Liver (tissue), 3 donors: ENCODE measurements around the gene STK11.

ENCODE experiments used
- FOXA1 ChIP-seq: IDR thresholded peaks from 2 replicates; pipeline ENCODE4 v1.6.1; 2016; ENCODE audit warnings: antibody characterized with exemption
- GABPA ChIP-seq, 2 donors: IDR thresholded peaks in 1 of 2; conservative IDR thresholded peaks in 1 of 2; 2 replicates each; pipeline ENCODE4 v1.6.1; 2016; ENCODE audit warnings: antibody characterized with exemption in 2 of 2, mild to moderate bottlenecking in 1 of 2, moderate library complexity in 1 of 2
- HNF4A ChIP-seq, 2 donors: conservative IDR thresholded peaks; 2 replicates each; pipeline ENCODE4 v1.6.1; 2016; ENCODE audit warnings: antibody characterized with exemption in 2 of 2, mild to moderate bottlenecking in 2 of 2
- JUND ChIP-seq, 2 donors: IDR thresholded peaks; 2 replicates each; pipeline ENCODE4 v1.6.1; 2016; ENCODE audit warnings: antibody characterized with exemption in 2 of 2
- MAX ChIP-seq: IDR thresholded peaks from 2 replicates; pipeline ENCODE4 v1.6.1; 2016; ENCODE audit warnings: antibody characterized with exemption
- RAD21 ChIP-seq, 2 donors: IDR thresholded peaks; 2 replicates each; pipeline ENCODE4 v1.6.1; 2016; ENCODE audit warnings: antibody characterized with exemption in 2 of 2, mild to moderate bottlenecking in 2 of 2
- SP1 ChIP-seq: IDR thresholded peaks from 2 replicates; pipeline ENCODE4 v1.6.1; 2018; ENCODE audit warnings: antibody characterized with exemption, mild to moderate bottlenecking
- TAF1 ChIP-seq: conservative IDR thresholded peaks from 2 replicates; pipeline ENCODE4 v1.6.1; 2016; ENCODE audit warnings: antibody characterized with exemption, mild to moderate bottlenecking
- ZBTB33 ChIP-seq: IDR thresholded peaks from 2 replicates; pipeline ENCODE4 v1.6.1; 2016; ENCODE audit warnings: antibody characterized with exemption
- TF ChIP-seq, protein P1 (sequence below): fragments of 150-350 bp; IDR thresholded peaks from 2 replicates; pipeline ENCODE4 v1.5.1; 2017; ENCODE audit warnings: improper control_type of control experiment, low read depth, low read length; ENCODE audit not compliant: missing input control
- TF ChIP-seq, protein P2 (sequence below): IDR thresholded peaks from 2 replicates; pipeline ENCODE4 v1.6.1; 2016; ENCODE audit warnings: antibody characterized with exemption, mild to moderate bottlenecking
- donor health status: healthy.
- donor health status: healthy.

- no peak for TF ChIP-seq JUND (IDR thresholded peaks at IDR 0.05)
- TF ChIP-seq, protein P1, sequence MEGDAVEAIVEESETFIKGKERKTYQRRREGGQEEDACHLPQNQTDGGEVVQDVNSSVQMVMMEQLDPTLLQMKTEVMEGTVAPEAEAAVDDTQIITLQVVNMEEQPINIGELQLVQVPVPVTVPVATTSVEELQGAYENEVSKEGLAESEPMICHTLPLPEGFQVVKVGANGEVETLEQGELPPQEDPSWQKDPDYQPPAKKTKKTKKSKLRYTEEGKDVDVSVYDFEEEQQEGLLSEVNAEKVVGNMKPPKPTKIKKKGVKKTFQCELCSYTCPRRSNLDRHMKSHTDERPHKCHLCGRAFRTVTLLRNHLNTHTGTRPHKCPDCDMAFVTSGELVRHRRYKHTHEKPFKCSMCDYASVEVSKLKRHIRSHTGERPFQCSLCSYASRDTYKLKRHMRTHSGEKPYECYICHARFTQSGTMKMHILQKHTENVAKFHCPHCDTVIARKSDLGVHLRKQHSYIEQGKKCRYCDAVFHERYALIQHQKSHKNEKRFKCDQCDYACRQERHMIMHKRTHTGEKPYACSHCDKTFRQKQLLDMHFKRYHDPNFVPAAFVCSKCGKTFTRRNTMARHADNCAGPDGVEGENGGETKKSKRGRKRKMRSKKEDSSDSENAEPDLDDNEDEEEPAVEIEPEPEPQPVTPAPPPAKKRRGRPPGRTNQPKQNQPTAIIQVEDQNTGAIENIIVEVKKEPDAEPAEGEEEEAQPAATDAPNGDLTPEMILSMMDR = no peak
- no peak for TF ChIP-seq TAF1
- no peak for TF ChIP-seq FOXA1
- no peak for TF ChIP-seq SP1
- no peak for TF ChIP-seq MAX
- no peak for TF ChIP-seq GABPA (IDR thresholded peaks at IDR 0.05 in 1 of 2, conservative IDR thresholded peaks at IDR 0.05 in 1 of 2)
- no peak for TF ChIP-seq RAD21 (IDR thresholded peaks at IDR 0.05)
- no peak for TF ChIP-seq HNF4A (conservative IDR thresholded peaks at IDR 0.05)
- TF ChIP-seq ZBTB33 = no peak
- TF ChIP-seq, protein P2, sequence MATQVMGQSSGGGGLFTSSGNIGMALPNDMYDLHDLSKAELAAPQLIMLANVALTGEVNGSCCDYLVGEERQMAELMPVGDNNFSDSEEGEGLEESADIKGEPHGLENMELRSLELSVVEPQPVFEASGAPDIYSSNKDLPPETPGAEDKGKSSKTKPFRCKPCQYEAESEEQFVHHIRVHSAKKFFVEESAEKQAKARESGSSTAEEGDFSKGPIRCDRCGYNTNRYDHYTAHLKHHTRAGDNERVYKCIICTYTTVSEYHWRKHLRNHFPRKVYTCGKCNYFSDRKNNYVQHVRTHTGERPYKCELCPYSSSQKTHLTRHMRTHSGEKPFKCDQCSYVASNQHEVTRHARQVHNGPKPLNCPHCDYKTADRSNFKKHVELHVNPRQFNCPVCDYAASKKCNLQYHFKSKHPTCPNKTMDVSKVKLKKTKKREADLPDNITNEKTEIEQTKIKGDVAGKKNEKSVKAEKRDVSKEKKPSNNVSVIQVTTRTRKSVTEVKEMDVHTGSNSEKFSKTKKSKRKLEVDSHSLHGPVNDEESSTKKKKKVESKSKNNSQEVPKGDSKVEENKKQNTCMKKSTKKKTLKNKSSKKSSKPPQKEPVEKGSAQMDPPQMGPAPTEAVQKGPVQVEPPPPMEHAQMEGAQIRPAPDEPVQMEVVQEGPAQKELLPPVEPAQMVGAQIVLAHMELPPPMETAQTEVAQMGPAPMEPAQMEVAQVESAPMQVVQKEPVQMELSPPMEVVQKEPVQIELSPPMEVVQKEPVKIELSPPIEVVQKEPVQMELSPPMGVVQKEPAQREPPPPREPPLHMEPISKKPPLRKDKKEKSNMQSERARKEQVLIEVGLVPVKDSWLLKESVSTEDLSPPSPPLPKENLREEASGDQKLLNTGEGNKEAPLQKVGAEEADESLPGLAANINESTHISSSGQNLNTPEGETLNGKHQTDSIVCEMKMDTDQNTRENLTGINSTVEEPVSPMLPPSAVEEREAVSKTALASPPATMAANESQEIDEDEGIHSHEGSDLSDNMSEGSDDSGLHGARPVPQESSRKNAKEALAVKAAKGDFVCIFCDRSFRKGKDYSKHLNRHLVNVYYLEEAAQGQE = no peak
These were observed 44.4 kb downstream of the STK11 start for GRCh38 chr19:1249990-1250436.
